Endodermal cell (in vitro differentiated cells): ENCODE data around the gene IGSF21. TPM values are rescaled to one million over a fixed set of nuclear protein-coding genes. Genes with fewer than 3 reads are reported as not detected.

Source experiments
- DNase-seq: peaks from one replicate; pipeline ENCODE4 v3.0.0-alpha.2; 2017
- H3K27ac ChIP-seq: 2 replicates; pipeline ENCODE4 v1.5.1; 2013; ENCODE audit warnings: mild to moderate bottlenecking, low read depth, low read length, moderate library complexity
- H3K27me3 ChIP-seq: 2 replicates; pipeline ENCODE4 v1.6.1; 2013; ENCODE audit warnings: mild to moderate bottlenecking, low read length, moderate library complexity; ENCODE audit not compliant: insufficient read depth, control insufficient read depth, poor library complexity, severe bottlenecking
- H3K36me3 ChIP-seq: 2 replicates; pipeline ENCODE4 v1.7.0; 2013; ENCODE audit warnings: mild to moderate bottlenecking, low read length, moderate library complexity; ENCODE audit not compliant: control insufficient read depth, insufficient read depth
- H3K4me1 ChIP-seq: one replicate; pipeline ENCODE4 v1.7.0; 2013; ENCODE audit warnings: low read length; ENCODE audit not compliant: control insufficient read depth, insufficient read depth
- H3K4me3 ChIP-seq: 2 replicates; pipeline ENCODE4 v1.5.1; 2013; ENCODE audit warnings: mild to moderate bottlenecking, low read length, moderate library complexity
- H3K9ac ChIP-seq: 2 replicates; pipeline ENCODE4 v1.6.1; 2013; ENCODE audit warnings: mild to moderate bottlenecking, low read length, moderate library complexity; ENCODE audit not compliant: poor library complexity, severe bottlenecking; ENCODE audit errors: extremely low read depth
- H3K9me3 ChIP-seq: 2 replicates; pipeline ENCODE4 v1.6.1; 2013; ENCODE audit warnings: mild to moderate bottlenecking, low read length, moderate library complexity; ENCODE audit not compliant: control insufficient read depth
- H3K27ac Mint-ChIP-seq: 2 replicates; pipeline ENCODE4 v1.8.0; 2020; ENCODE audit warnings: mixed read lengths
- H3K27me3 Mint-ChIP-seq: 2 replicates; pipeline ENCODE4 v1.8.0; 2021; ENCODE audit warnings: mild to moderate bottlenecking, mixed read lengths; ENCODE audit not compliant: insufficient read depth
- H3K36me3 Mint-ChIP-seq: 2 replicates; pipeline ENCODE4 v1.8.0; 2020; ENCODE audit warnings: low read depth, mixed read lengths
- H3K4me1 Mint-ChIP-seq: 2 replicates; pipeline ENCODE4 v1.8.0; 2020; ENCODE audit warnings: mixed read lengths
- H3K4me3 Mint-ChIP-seq: 2 replicates; pipeline ENCODE4 v1.8.0; 2020; ENCODE audit warnings: mild to moderate bottlenecking, moderate library complexity, mixed read lengths
- H3K9me3 Mint-ChIP-seq: 2 replicates; pipeline ENCODE4 v1.8.0; 2020; ENCODE audit warnings: mild to moderate bottlenecking, mixed read lengths
- CTCF ChIP-seq: fragments of 200-600 bp; sonication (generic); conservative IDR thresholded peaks from 2 replicates; pipeline ENCODE4 v1.5.0; 2021; ENCODE audit warnings: antibody characterized with exemption, mild to moderate bottlenecking
- WGBS, 2 experiments: methylation state at CpG; one replicate each; pipeline versions ENCODE4 v1.1.5 to v1.1.7; 2013; ENCODE audit warnings: missing lambda C conversion rate in 2 of 2, mixed read lengths in 1 of 2; ENCODE audit not compliant: insufficient coverage in 1 of 2, insufficient read length in 1 of 2; 5-methylcytosine and 5-hydroxymethylcytosine counted together
- total RNA-seq, 2 donors: library from RNA; stranded (reverse); fragmentation: NEBNext Ultra II Directional in 1 of 2; extraction: Animal tissue kit (Norgen Biotek cat#: 25700) in 1 of 2; gene quantifications; 2 replicates in 1 of 2; 3 replicates in 1 of 2; pipeline ENCODE4 v1.2.1, GENCODE V29; 2021

IGSF21 gene
- total RNA-seq, 2 donors from 2014 or later: 1.3 to 1.7 TPM

DNA sequence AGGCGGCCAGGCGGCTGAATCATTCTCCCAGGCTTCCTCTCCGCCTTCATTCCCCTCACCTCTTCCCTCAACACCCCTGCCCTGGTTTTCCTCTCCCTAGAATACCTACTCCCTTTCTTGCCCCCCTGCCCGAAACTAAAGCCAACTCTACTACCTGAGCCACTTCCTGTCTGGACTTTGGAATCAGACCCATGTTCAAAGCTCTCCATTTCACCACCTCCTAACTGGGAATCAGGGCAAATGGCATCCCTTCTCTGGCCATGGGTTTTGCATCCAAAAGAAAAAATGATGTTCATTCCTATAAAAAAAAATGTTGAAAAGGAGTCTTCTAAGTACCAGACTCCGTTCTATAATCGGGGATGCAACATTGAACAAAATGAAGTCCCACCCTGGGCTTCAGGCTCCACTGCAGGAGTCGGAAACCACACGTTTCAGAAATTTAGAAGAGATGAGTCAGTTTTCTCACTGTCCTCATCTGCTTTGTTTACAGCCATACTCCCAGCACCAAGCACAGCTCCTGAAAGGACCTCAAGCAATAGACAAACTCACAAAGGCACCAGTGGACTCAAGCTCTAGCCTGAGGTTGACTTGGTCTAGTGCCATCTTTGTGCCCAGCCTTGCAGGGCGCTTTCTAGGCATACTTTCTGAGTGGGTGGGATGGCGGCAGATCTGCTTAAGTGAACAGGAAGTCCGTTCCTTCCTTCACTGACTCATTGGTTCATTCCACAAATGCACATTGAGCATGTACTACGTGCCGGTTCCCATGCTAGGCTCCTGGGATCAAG is 176.2 kb downstream of the IGSF21 start:
- Histone ChIP-seq H3K9me3 (no peaks in the 10 kb centered on the region), H3K4me3 (no peak overlapping the region), H3K27ac (no peak overlapping the region), H3K36me3 (no peaks in the 10 kb centered on the region), H3K9ac (no peak overlapping the region), H3K4me1 (peaks cover 4% of the 10 kb centered on the region), H3K27me3 (no peaks in the 10 kb centered on the region)
- H3K27ac Mint-ChIP-seq: no peak overlapping the region
- H3K27me3 Mint-ChIP-seq: no peaks in the 10 kb centered on the region
- H3K4me3 Mint-ChIP-seq: no peak overlapping the region
- H3K4me1 Mint-ChIP-seq: peaks cover 4% of the 10 kb centered on the region
- peak; percentile 87 for DNase-seq
- WGBS, 2 experiments: 69 to 88% methylated on average over 9 to 13 of the region's 13 CpGs
- H3K9me3 Mint-ChIP-seq: no peaks in the 10 kb centered on the region
- no peak for TF ChIP-seq CTCF
- no peaks in the 10 kb centered on the region for H3K36me3 Mint-ChIP-seq

DNA sequence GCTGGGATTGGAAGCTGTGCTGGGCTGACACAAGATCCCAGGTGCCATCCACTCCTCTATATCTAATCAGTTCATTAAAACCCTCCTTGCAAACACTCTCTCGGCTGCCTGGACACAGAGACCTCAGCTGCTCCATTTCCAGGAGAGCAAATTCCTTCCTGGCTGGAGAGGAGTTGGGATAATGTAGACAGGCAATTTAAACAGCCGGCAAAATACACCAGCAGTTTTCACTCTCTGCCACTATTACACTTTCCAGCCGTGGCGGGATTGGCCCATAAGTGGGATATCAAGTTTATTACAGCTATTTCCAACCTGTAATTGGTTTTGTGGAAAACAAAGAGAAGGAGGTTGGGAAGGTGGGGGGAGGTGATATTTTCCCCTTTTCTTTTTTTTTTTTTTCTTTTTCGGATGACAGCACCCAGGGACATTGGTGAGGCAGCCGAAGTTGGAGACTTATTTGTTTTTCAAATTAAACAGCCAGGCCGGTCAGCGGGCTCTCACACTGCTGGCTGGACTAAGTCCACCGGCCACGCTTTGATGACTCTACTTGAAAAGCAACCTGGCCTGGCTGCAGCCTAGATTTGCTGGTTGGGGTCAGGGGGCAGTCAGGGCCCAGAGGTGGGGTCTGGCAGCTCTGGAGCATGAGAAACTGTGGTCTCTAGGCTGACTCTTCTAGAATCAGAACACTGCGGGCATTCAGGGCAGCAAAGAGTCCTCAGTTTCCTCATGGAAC is 177.4 kb downstream of the IGSF21 start:
- H3K4me3 ChIP-seq: no peak overlapping the region
- H3K27me3 ChIP-seq: no peaks in the 10 kb centered on the region
- peaks cover 4% of the 10 kb centered on the region for H3K4me1 ChIP-seq
- TF ChIP-seq CTCF: no peak
- H3K9ac ChIP-seq: no peak overlapping the region
- Mint-ChIP-seq H3K27ac (peak overlapping the region; percentile 61), H3K27me3 (no peaks in the 10 kb centered on the region), H3K9me3 (no peaks in the 10 kb centered on the region), H3K36me3 (no peaks in the 10 kb centered on the region), H3K4me3 (no peak overlapping the region), H3K4me1 (peaks cover 3% of the 10 kb centered on the region)
- WGBS, 2 experiments: 77 to 84% methylated on average over 4 to 11 of the region's 11 CpGs
- H3K36me3 ChIP-seq: no peaks in the 10 kb centered on the region
- H3K27ac ChIP-seq: no peak overlapping the region
- H3K9me3 ChIP-seq: no peaks in the 10 kb centered on the region
- no peak for DNase-seq

- no peak for TF ChIP-seq CTCF
- no peak for DNase-seq
- Mint-ChIP-seq H3K9me3 (no peaks in the 10 kb centered on the region), H3K27me3 (no peaks in the 10 kb centered on the region), H3K4me1 (peaks cover 6% of the 10 kb centered on the region), H3K27ac (peak overlapping the region; percentile 61), H3K36me3 (no peaks in the 10 kb centered on the region), H3K4me3 (no peak overlapping the region)
- H3K4me3 ChIP-seq: no peak overlapping the region
- no peak overlapping the region for H3K9ac ChIP-seq
- no peak overlapping the region for H3K27ac ChIP-seq
- H3K36me3 ChIP-seq: no peaks in the 10 kb centered on the region
- no peaks in the 10 kb centered on the region for H3K9me3 ChIP-seq
- peaks cover 9% of the 10 kb centered on the region for H3K4me1 ChIP-seq
- 95 to 98% methylated on average over 6 to 7 of the region's 7 CpGs for WGBS, 2 experiments
- H3K27me3 ChIP-seq: no peaks in the 10 kb centered on the region
Observed at GRCh38 chr1:18285538-18285924, 177.9 kb downstream of the IGSF21 start.
